ENCODE measurements around the gene DYTN. TPM values are rescaled to one million over a fixed set of nuclear protein-coding genes. Genes with fewer than 3 reads are reported as not detected.
"Not testable (repeated sequence)": the region's sequence is repeated elsewhere in the genome, so short reads cannot be mapped to it uniquely, and the experiment has no call there.

The DYTN gene
- total RNA-seq, 2 donors from 2014 or later: 0.23 TPM; not detected in 1

DNA sequence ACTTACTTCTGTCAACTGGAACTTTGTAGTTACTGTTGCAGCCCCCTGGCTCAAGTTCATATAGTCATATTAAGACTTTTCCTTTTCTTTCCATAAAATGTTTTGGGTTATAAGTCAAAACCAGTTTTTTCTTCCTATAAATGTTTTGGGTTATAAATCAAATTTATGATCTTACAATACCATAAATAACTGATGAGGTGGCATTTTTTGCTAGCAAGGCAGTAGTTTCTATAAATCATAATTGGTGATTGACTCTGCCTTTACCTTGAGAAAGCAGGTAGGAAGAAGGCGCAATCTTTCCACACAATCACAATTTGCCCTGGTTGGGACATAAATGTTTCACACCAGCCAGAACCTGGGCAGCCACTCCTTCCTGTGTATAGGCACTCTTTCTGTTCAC, 5.1 kb upstream of the DYTN start:
- no peaks in the 10 kb centered on the region for H3K9me3 ChIP-seq (ENCODE audit: control insufficient read depth, low read length, poor library complexity, severe bottlenecking)
- Mint-ChIP-seq H3K27ac (no peak overlapping the region), H3K4me3 (no peak overlapping the region), H3K4me1 (no peaks in the 10 kb centered on the region), H3K27me3 (peaks cover 18% of the 10 kb centered on the region), H3K36me3 (ENCODE audit: low read depth) (peaks cover 2% of the 10 kb centered on the region)
- DNase-seq: no peak
- no peak for ATAC-seq

DNA sequence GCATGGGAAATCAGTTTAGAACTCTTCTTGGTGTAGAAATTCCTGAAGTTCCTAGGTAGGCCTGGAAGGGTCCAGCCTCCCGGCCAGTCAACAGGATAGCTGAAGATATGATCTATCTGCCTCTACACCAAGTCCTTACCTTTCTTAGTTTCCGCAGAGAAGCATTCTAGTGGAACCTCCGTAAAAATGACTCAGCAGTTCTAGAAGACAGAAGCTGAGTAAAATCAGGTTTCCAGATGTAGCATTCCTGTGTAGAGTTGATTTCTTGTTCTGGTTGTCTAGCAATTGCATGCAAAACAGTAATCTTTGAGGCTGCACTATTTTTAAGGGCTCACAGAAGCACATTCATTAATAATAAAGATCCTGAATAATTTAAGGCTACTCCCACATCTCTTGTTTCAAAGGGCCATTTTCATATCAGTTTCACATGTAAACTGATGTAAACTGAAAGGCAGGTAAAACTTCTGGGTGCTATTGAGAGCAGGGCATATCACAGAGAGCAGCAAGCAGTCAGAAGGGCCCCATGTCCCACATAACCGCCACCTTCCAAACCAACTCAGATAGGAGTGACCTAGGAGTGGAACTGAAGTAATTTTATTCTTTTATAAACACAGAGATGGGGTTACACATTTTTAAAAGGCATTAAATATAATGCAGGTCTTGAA, 3.2 kb upstream of the DYTN start:
- Mint-ChIP-seq H3K4me3 (no peak overlapping the region), H3K27ac (no peak overlapping the region), H3K36me3 (ENCODE audit: low read depth) (peaks cover 2% of the 10 kb centered on the region), H3K4me1 (no peaks in the 10 kb centered on the region), H3K27me3 (peaks cover 13% of the 10 kb centered on the region)
- DNase-seq (no peak), ATAC-seq (no peak)
- no peaks in the 10 kb centered on the region for H3K9me3 ChIP-seq (ENCODE audit: control insufficient read depth, low read length, poor library complexity, severe bottlenecking)

DNA sequence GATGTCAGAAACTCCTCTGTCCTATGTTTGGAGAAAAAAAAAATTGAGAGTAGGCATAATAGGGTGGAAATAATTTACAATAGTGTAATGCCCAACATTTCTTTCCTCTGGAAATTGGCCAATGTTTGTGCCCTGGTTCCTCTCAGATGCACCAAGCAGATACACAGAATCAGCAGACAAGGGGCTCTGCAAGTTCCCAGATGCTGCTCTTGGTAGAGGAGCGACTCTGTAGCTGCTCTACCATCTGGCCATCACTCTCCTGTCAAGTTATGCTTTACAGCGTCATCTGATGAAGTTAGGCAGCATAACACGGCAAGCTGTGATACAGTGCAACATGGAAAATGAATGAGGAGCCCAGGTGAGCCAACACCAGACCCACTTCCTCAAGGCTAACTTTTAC, 1.6 kb downstream of the DYTN start:
- Mint-ChIP-seq H3K4me3 (no peak overlapping the region), H3K36me3 (ENCODE audit: low read depth) (no peaks in the 10 kb centered on the region), H3K27ac (no peak overlapping the region), H3K27me3 (peaks cover 30% of the 10 kb centered on the region), H3K4me1 (peaks cover 7% of the 10 kb centered on the region)
- DNase-seq (no peak), ATAC-seq (no peak)
- no peaks in the 10 kb centered on the region for H3K9me3 ChIP-seq (ENCODE audit: control insufficient read depth, low read length, poor library complexity, severe bottlenecking)

DNA sequence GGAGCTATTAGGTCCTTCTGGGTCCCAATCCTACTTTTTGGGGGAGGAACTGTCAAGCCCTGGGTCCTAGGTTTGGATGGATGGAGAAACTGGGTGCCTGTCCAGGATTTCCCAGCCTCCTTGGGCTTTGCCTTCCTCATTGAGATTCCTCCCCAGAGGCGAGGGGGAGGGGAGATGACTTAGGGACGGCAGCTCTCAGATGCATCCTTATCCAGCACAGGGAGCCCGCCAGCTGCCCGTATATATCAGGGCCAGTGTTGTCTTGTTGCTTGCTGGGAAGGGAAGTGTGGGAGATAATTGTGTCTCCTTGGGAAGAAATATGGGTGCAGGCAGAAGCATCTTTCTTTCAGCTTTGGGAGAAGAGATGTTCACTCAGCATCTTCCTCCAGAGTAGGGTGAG, 3.0 kb downstream of the DYTN start:
- not testable (repeated sequence) for H3K4me1 Mint-ChIP-seq; DNase-seq; H3K9me3 ChIP-seq (ENCODE audit: control insufficient read depth, low read length, poor library complexity, severe bottlenecking); H3K36me3 Mint-ChIP-seq (ENCODE audit: low read depth); H3K4me3 Mint-ChIP-seq; ATAC-seq; H3K27ac Mint-ChIP-seq
- H3K27me3 Mint-ChIP-seq: peaks cover 30% of the 10 kb centered on the region

DNA sequence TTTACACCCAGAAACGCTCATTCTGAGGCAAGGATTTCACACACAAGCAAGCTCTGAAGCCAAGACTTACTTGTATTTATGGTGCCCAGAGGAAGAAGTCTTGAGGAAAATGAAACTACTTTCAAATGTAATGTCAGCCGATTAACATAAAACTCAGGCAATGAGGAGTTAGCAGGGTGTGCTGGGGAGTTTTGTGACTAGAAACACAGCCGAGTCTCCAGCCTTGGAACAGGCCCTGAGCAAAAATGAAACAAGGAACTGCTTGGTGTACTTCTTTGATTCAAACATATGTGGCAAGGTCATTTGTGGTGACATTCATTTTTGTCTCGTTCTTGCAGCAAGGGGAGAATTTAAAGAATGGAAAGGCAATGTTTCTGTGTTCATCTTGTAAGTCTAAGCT, 4.5 kb downstream of the DYTN start:
- ATAC-seq (no peak), DNase-seq (no peak)
- Mint-ChIP-seq H3K27me3 (peaks cover 41% of the 10 kb centered on the region), H3K36me3 (ENCODE audit: low read depth) (no peaks in the 10 kb centered on the region), H3K4me3 (no peak overlapping the region), H3K4me1 (peaks cover 7% of the 10 kb centered on the region), H3K27ac (no peak overlapping the region)
- no peaks in the 10 kb centered on the region for H3K9me3 ChIP-seq (ENCODE audit: control insufficient read depth, low read length, poor library complexity, severe bottlenecking)

DNA sequence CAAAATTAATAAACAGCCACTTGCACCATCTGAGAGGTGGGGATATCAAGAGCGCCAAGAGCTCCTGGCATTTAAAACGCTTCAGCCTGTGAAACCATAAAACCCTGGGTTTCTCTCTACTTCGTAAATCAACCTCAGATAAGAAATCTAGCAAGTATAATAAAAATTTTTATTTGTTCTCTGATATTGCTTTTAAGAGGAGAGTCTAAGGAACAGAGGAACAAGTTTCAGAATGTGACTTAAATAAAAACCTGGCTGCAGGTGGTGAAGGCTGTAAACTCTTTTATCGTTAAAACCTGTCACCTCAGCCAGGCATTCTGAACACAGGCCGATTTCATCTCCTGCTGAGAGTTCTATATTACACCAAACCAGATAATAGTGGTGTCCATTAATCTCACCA, 9.9 kb downstream of the DYTN start:
- no peaks in the 10 kb centered on the region for H3K9me3 ChIP-seq (ENCODE audit: control insufficient read depth, low read length, poor library complexity, severe bottlenecking)
- DNase-seq: no peak
- ATAC-seq: no peak
- H3K4me3 Mint-ChIP-seq: no peak overlapping the region
- peaks cover under 1% of the 10 kb centered on the region for H3K4me1 Mint-ChIP-seq
- no peak overlapping the region for H3K27ac Mint-ChIP-seq
- H3K36me3 Mint-ChIP-seq (ENCODE audit: low read depth): no peaks in the 10 kb centered on the region
- H3K27me3 Mint-ChIP-seq: peaks cover 45% of the 10 kb centered on the region

DNA sequence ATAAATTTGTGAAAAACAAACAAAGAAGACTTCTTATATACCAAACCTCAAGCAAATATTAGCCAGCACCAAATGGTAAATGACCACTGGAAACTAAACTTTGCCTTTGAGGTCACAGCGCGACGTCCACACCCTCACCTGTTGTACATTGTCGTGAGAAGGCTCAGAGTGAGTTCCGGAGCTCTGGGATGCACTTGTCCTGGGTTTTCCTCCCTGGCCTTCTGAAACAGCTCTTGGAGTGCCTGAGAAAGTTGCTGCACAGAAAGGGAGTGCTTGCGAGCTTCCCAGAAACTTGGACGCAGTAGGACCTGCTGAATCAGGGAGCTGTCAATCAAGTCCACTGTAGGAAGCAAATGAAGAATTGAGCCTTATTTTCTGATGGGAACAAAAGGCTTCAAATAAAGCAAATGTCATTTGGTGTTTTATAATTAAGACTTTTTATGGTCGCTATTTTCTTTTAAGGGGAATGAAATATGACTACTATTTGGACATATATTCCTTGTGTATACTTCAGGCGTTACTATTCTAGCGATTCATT, 11.0 kb downstream of the DYTN start:
- Mint-ChIP-seq H3K36me3 (ENCODE audit: low read depth) (no peaks in the 10 kb centered on the region), H3K27me3 (peaks cover 48% of the 10 kb centered on the region), H3K4me3 (no peak overlapping the region), H3K27ac (no peak overlapping the region), H3K4me1 (no peaks in the 10 kb centered on the region)
- H3K9me3 ChIP-seq (ENCODE audit: control insufficient read depth, low read length, poor library complexity, severe bottlenecking): no peaks in the 10 kb centered on the region
- ATAC-seq (no peak), DNase-seq (no peak)

DNA sequence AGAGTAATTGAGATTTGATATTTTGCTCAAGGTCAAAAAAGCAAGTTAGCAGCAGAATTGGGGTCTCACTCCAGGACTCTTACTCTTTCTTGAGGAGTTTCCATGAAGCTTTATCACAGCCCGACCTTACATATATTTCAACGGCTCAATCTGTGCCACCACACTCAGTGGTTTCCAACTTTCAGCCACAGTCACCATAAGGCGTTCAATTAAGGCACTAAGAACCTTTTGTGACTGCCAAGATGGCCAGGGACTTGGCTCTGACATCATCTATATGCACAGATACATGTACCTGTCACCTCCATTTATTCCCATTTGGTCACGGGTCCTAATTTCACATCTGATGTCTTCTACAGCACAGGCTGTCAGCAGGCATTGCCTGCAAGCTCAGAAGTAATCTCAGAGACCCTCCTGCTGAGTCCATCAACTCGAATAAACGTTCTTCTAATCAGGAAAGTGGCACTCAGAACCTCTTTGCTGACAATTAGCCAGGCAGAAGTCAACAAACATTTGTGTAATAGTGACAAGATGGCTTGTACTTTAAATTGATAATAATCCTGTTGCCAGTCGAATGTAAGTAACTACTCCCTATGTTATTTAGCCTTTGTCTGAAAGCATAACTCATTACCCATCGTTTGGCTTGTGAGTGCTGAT, 16.1 kb downstream of the DYTN start:
- no peak for ATAC-seq
- no peak overlapping the region for H3K4me3 Mint-ChIP-seq
- no peak overlapping the region for H3K27ac Mint-ChIP-seq
- H3K4me1 Mint-ChIP-seq: peaks cover 2% of the 10 kb centered on the region
- H3K27me3 Mint-ChIP-seq: peaks cover 63% of the 10 kb centered on the region
- H3K36me3 Mint-ChIP-seq (ENCODE audit: low read depth): no peaks in the 10 kb centered on the region
- no peak for DNase-seq
- H3K9me3 ChIP-seq (ENCODE audit: control insufficient read depth, low read length, poor library complexity, severe bottlenecking): no peaks in the 10 kb centered on the region

DNA sequence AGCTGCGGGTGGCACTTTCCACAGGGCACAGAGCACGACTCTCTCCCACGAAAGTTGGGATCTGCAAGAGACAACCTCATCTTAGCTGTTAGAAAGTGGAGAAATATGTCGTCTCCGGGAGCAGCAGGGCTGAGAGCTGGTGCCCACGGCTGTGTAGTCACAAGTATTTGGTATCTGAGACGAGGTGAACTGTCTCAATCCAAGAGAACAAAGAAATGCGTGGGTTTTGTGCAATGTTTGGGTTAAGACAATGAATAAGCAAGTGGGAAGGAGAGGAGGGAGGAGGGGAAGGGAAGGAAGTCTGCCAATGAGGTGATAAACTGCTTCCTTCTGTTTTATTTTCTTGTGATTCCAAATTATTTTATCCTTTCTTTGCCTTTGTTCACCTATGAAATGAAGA, 18.0 kb downstream of the DYTN start:
- Mint-ChIP-seq H3K27ac (no peak overlapping the region), H3K27me3 (peaks cover 60% of the 10 kb centered on the region), H3K36me3 (ENCODE audit: low read depth) (peaks cover 2% of the 10 kb centered on the region), H3K4me3 (no peak overlapping the region), H3K4me1 (peaks cover 2% of the 10 kb centered on the region)
- no peaks in the 10 kb centered on the region for H3K9me3 ChIP-seq (ENCODE audit: control insufficient read depth, low read length, poor library complexity, severe bottlenecking)
- ATAC-seq (no peak), DNase-seq (no peak)

DNA sequence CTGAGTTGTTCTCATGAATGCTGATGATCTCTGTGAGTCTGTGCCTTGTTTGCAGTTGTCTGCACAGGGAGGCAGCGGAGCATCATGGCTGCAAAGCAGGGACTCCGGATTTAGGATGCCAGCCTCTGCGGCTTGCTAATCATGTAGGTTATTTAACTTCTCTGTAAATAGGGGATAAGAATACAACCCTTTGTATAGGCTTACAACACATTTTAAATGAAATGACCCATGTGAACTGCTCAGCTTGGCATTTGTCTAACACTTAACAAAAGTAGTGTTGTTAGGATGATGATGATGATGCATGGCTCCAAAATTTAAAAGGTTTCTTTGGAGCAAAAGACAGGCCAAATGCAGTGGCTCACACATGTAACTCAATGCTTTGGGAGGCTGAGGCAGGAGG, 19.4 kb downstream of the DYTN start:
- ATAC-seq (no peak), DNase-seq (no peak)
- no peak overlapping the region for H3K4me3 Mint-ChIP-seq
- H3K9me3 ChIP-seq (ENCODE audit: control insufficient read depth, low read length, poor library complexity, severe bottlenecking): no peaks in the 10 kb centered on the region
- peaks cover 2% of the 10 kb centered on the region for H3K4me1 Mint-ChIP-seq
- no peak overlapping the region for H3K27ac Mint-ChIP-seq
- H3K27me3 Mint-ChIP-seq: peaks cover 53% of the 10 kb centered on the region
- H3K36me3 Mint-ChIP-seq (ENCODE audit: low read depth): peaks cover 2% of the 10 kb centered on the region

DNA sequence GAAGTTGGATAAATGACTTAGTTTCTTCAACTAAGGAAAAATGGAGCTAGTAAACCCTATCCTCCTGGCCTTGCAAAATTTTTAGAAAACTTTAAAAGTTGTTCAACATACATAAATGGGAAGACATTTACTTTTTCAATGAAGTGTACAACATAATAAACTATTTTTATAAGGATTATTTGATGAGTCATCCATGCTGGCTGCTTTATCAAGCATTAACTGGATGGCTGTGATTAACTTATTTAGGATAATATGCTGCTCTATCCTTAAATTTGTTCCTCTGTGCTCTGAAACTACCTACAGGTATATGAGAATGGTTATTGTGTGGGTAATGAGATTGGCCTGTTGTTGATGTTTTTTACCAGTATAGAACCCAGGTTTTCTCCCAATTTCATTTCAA, 21.3 kb downstream of the DYTN start:
- peaks cover 2% of the 10 kb centered on the region for H3K36me3 Mint-ChIP-seq (ENCODE audit: low read depth)
- no peak for DNase-seq
- H3K4me1 Mint-ChIP-seq: peaks cover 6% of the 10 kb centered on the region
- ATAC-seq: no peak
- no peaks in the 10 kb centered on the region for H3K9me3 ChIP-seq (ENCODE audit: control insufficient read depth, low read length, poor library complexity, severe bottlenecking)
- H3K27ac Mint-ChIP-seq: no peak overlapping the region
- peaks cover 39% of the 10 kb centered on the region for H3K27me3 Mint-ChIP-seq
- no peak overlapping the region for H3K4me3 Mint-ChIP-seq

DNA sequence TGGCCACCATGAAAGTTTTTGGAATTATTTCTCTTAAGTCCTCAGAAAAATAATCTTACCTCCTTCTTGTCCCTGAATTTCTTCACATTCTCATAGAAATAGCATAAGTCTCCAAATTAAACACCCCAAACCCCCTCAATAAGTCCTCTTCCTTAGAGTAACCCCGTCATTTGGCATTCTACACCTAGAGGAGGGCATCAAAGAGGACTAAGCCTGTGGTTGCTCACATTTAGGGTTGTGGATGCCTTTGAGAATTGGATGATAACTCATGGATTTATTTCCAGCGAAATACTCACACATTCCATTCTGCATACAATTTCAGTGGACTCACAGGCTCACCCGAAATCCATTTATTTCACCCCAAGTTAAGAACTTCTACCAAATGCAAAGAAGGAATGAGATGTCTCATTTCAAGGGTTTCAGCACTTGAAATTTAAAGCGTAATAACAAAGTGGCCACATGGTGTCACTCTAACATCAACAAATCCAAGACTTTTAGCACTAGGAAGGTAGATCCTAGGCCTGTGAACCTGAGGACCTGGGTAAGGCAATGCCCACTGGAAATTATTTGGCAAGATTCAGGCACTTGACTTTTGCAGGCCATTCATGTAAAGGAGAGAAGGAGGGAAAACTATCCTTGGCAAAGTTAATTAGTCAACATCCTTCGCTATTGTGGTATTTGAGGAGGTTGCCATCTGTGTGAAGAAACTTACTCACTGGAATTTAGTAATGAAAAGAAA, 24.6 kb downstream of the DYTN start:
- H3K27ac Mint-ChIP-seq: no peak overlapping the region
- H3K4me3 Mint-ChIP-seq: no peak overlapping the region
- peaks cover 9% of the 10 kb centered on the region for H3K4me1 Mint-ChIP-seq
- H3K9me3 ChIP-seq (ENCODE audit: control insufficient read depth, low read length, poor library complexity, severe bottlenecking): no peaks in the 10 kb centered on the region
- H3K27me3 Mint-ChIP-seq: peaks cover 25% of the 10 kb centered on the region
- H3K36me3 Mint-ChIP-seq (ENCODE audit: low read depth): peaks cover 2% of the 10 kb centered on the region
- ATAC-seq (peak; percentile 62), DNase-seq (peak in 1 of 3 donors; percentile 28)

DNA sequence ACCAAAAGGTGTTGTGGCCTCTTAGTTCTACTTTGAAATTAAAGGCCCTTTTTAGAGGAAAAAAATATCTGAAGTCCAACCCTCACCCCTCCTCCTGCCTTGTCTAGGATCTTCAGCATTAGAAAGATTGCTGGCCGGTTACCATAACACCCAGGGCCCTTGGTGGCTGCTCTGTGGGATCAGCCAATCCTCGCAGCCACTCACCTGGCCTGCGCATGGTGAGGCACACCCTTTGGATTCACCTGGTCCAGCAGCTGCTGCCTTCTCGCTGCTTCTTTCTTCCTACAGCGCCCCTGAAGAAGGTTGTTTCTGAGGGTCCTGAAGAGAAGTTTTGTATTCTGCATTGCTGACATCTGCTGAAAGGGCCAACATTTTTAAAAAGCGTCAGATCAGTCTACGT, 25.2 kb downstream of the DYTN start:
- peaks cover 2% of the 10 kb centered on the region for H3K36me3 Mint-ChIP-seq (ENCODE audit: low read depth)
- no peak for ATAC-seq
- H3K4me1 Mint-ChIP-seq: peaks cover 9% of the 10 kb centered on the region
- no peak for DNase-seq
- H3K27ac Mint-ChIP-seq: no peak overlapping the region
- H3K27me3 Mint-ChIP-seq: peaks cover 22% of the 10 kb centered on the region
- H3K9me3 ChIP-seq (ENCODE audit: control insufficient read depth, low read length, poor library complexity, severe bottlenecking): no peaks in the 10 kb centered on the region
- H3K4me3 Mint-ChIP-seq: no peak overlapping the region
